Tibial nerve (tissue), 4 donors: ENCODE measurements around the gene SLC66A2. TPM values are rescaled to one million over a fixed set of nuclear protein-coding genes. Genes with fewer than 3 reads are reported as not detected.
A peak's percentile ranks its signal among the peaks of the same experiment; 100 is the strongest.

Source experiments
- DNase-seq, 2 donors: peaks; one replicate each; pipeline ENCODE4 v3.0.0-alpha.2; 2019; ENCODE audit warnings: low spot score in 2 of 2
- H3K27ac ChIP-seq, 4 donors: fragments of 200-600 bp; sonication (generic) in 3 of 4; one replicate each; pipeline ENCODE4 v1.5.1; 2017 to 2019; ENCODE audit warnings: mild to moderate bottlenecking in 1 of 4
- H3K27me3 ChIP-seq, 2 donors: fragments of 200-600 bp; sonication (generic) in 1 of 2; one replicate each; pipeline versions ENCODE4 v1.5.1 to v1.6.0; 2017 to 2019
- H3K36me3 ChIP-seq, 3 donors: fragments of 200-600 bp; sonication (generic); one replicate each; pipeline ENCODE4 v1.5.1; 2018 to 2019
- H3K4me1 ChIP-seq, 4 donors: fragments of 200-600 bp; sonication (generic) in 3 of 4; one replicate each; pipeline ENCODE4 v1.5.1; 2017 to 2019
- H3K4me3 ChIP-seq, 4 donors: fragments of 200-600 bp; sonication (generic) in 3 of 4; one replicate each; pipeline ENCODE4 v1.5.1; 2017 to 2019; ENCODE audit warnings: mild to moderate bottlenecking in 1 of 4, moderate library complexity in 1 of 4
- H3K9me3 ChIP-seq, 4 donors: fragments of 200-600 bp; sonication (generic) in 3 of 4; one replicate each; pipeline ENCODE4 v1.5.1; 2017 to 2019
- CTCF ChIP-seq, 5 experiments: fragments of 200-600 bp in 3 of 5; fragments of 450-650 bp in 2 of 5; sonication (generic) in 3 of 5; IDR thresholded peaks; one replicate each; pipeline ENCODE4 v1.5.1; 2016 to 2019; ENCODE audit warnings: antibody characterized with exemption in 5 of 5, mild to moderate bottlenecking in 3 of 5, moderate library complexity in 2 of 5
- EP300 ChIP-seq, 2 donors: sonication (generic); formaldehyde crosslinking; IDR thresholded peaks; one replicate each; pipeline ENCODE4 v1.6.1; 2017; ENCODE audit warnings: antibody characterized with exemption in 2 of 2, mild to moderate bottlenecking in 1 of 2
- POLR2A ChIP-seq, 2 donors: fragments of 450-650 bp; IDR thresholded peaks; one replicate each; pipeline ENCODE4 v1.6.1; 2017; ENCODE audit warnings: antibody characterized with exemption in 2 of 2, mild to moderate bottlenecking in 2 of 2, moderate library complexity in 2 of 2
- WGBS, 2 donors: methylation state at CpG; one replicate each; pipeline ENCODE4 v1.1.5; 2018; 5-methylcytosine and 5-hydroxymethylcytosine counted together
- total RNA-seq, 4 donors: library from RNA; depleted of rRNA; stranded (reverse); fragments of >200 nt; gene quantifications; one replicate each; pipeline ENCODE4 v1.1.0, GENCODE V29; 2016

The SLC66A2 gene
- total RNA-seq, 4 donors from 2014 or later = 112 to 361 (median 222) TPM

GRCh38 chr18:79884294-79884962, 67.0 kb downstream of the SLC66A2 start:
- H3K36me3 ChIP-seq = no peaks in the 10 kb centered on the region
- H3K27ac ChIP-seq = no peak overlapping the region
- no peak for TF ChIP-seq CTCF (IDR thresholded peaks at IDR 0.05)
- TF ChIP-seq POLR2A (IDR thresholded peaks at IDR 0.05) = no peak
- H3K4me1 ChIP-seq = no peaks in the 10 kb centered on the region
- H3K27me3 ChIP-seq = no peaks in the 10 kb centered on the region
- H3K9me3 ChIP-seq = peaks cover 0 to 37% (median 0%) of the 10 kb centered on the region in 4 donors
- no peak overlapping the region for H3K4me3 ChIP-seq
- 84 to 86% methylated on average over 29 of the region's 29 CpGs for WGBS, 2 donors
- DNase-seq = no peak

GRCh38 chr18:79883461-79884293, 67.8 kb downstream of the SLC66A2 start:
- Histone ChIP-seq H3K9me3 (peaks cover 0 to 35% (median 0%) of the 10 kb centered on the region in 4 donors), H3K4me3 (no peak overlapping the region), H3K27me3 (no peaks in the 10 kb centered on the region), H3K4me1 (no peaks in the 10 kb centered on the region), H3K36me3 (no peaks in the 10 kb centered on the region), H3K27ac (no peak overlapping the region)
- 85 to 90% methylated on average over 31 of the region's 31 CpGs for WGBS, 2 donors
- TF ChIP-seq POLR2A (IDR thresholded peaks at IDR 0.05) (no peak), EP300 (IDR thresholded peaks at IDR 0.05) (no peak), CTCF (IDR thresholded peaks at IDR 0.05) (no peak)
- no peak for DNase-seq

- no peaks in the 10 kb centered on the region for H3K4me1 ChIP-seq
- 94 to 97% methylated on average over 68 of the region's 68 CpGs for WGBS, 2 donors
Measured at GRCh38 chr18:79882522-79883241, 68.8 kb downstream of the SLC66A2 start.

GRCh38 chr18:79881695-79882094, 69.8 kb downstream of the SLC66A2 start:
- TF ChIP-seq EP300 (IDR thresholded peaks at IDR 0.05) (no peak), CTCF (IDR thresholded peaks at IDR 0.05) (no peak), POLR2A (IDR thresholded peaks at IDR 0.05) (no peak)
- Histone ChIP-seq H3K36me3 (no peaks in the 10 kb centered on the region), H3K4me1 (no peaks in the 10 kb centered on the region), H3K9me3 (peaks cover 0 to 22% (median 0%) of the 10 kb centered on the region in 4 donors), H3K27ac (no peak overlapping the region), H3K4me3 (no peak overlapping the region), H3K27me3 (no peaks in the 10 kb centered on the region)
- peak in 1 of 2 donors; percentile 10 for DNase-seq
- WGBS, 2 donors = 74 to 84% methylated on average over 11 of the region's 11 CpGs

More at GRCh38 chr18:79882522-79883241, 68.8 kb downstream of the SLC66A2 start:
- Histone ChIP-seq H3K9me3 (peaks cover 0 to 29% (median 0%) of the 10 kb centered on the region in 4 donors), H3K4me3 (no peak overlapping the region), H3K36me3 (no peaks in the 10 kb centered on the region), H3K27me3 (no peaks in the 10 kb centered on the region), H3K27ac (no peak overlapping the region)
- no peak for TF ChIP-seq POLR2A (IDR thresholded peaks at IDR 0.05)
- no peak for TF ChIP-seq CTCF (IDR thresholded peaks at IDR 0.05)
- TF ChIP-seq EP300 (IDR thresholded peaks at IDR 0.05) = no peak
- no peak for DNase-seq
